Activated T-cell treated with anti-CD3 and anti-CD28 coated beads, Interleukin-2, amount 50 U/mL, for 72 hours (primary cell): ENCODE measurements around the gene PROM1. TPM values are rescaled to one million over a fixed set of nuclear protein-coding genes. Genes with fewer than 3 reads are reported as not detected.

Experiments
- ATAC-seq, 2 donors: fragments of 150-1000 bp; cut with Tn5 transposase; replicated peaks in 1 of 2; 2 replicates each; pipeline ENCODE4 v1.10.0; 2021; ENCODE audit warnings: moderate library complexity in 2 of 2, mild to moderate bottlenecking in 1 of 2
- DNase-seq, 2 donors: peaks; one replicate each; pipeline ENCODE4 v3.0.0; 2021 to 2022; ENCODE audit warnings: mixed read lengths in 1 of 2
- H3K27ac Mint-ChIP-seq: one replicate; pipeline ENCODE4 v1.8.0; 2022; ENCODE audit warnings: mild to moderate bottlenecking, moderate library complexity, mixed read lengths
- H3K27me3 Mint-ChIP-seq: one replicate; pipeline ENCODE4 v1.8.0; 2022; ENCODE audit warnings: low read depth, mixed read lengths
- H3K36me3 Mint-ChIP-seq, 2 donors: one replicate each; pipeline ENCODE4 v1.8.0; 2022; ENCODE audit warnings: mixed read lengths in 2 of 2, mild to moderate bottlenecking in 1 of 2; ENCODE audit not compliant: insufficient read depth in 2 of 2
- H3K4me1 Mint-ChIP-seq: one replicate; pipeline ENCODE4 v1.8.0; 2022; ENCODE audit warnings: low read depth, mixed read lengths
- H3K4me3 Mint-ChIP-seq, 2 donors: one replicate each; pipeline ENCODE4 v1.8.0; 2022; ENCODE audit warnings: mild to moderate bottlenecking in 2 of 2, mixed read lengths in 2 of 2, moderate library complexity in 2 of 2
- H3K9me3 Mint-ChIP-seq, 2 donors: one replicate each; pipeline ENCODE4 v1.8.0; 2022; ENCODE audit warnings: mixed read lengths in 2 of 2
- total RNA-seq, 2 donors: library from RNA; stranded (reverse); gene quantifications; one replicate each; pipeline ENCODE4 v1.2.3, GENCODE V29; 2022

The PROM1 gene, protein sequence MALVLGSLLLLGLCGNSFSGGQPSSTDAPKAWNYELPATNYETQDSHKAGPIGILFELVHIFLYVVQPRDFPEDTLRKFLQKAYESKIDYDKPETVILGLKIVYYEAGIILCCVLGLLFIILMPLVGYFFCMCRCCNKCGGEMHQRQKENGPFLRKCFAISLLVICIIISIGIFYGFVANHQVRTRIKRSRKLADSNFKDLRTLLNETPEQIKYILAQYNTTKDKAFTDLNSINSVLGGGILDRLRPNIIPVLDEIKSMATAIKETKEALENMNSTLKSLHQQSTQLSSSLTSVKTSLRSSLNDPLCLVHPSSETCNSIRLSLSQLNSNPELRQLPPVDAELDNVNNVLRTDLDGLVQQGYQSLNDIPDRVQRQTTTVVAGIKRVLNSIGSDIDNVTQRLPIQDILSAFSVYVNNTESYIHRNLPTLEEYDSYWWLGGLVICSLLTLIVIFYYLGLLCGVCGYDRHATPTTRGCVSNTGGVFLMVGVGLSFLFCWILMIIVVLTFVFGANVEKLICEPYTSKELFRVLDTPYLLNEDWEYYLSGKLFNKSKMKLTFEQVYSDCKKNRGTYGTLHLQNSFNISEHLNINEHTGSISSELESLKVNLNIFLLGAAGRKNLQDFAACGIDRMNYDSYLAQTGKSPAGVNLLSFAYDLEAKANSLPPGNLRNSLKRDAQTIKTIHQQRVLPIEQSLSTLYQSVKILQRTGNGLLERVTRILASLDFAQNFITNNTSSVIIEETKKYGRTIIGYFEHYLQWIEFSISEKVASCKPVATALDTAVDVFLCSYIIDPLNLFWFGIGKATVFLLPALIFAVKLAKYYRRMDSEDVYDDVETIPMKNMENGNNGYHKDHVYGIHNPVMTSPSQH
- total RNA-seq: 1 to 10 TPM in 1 of 2 donors, under 1 TPM in 1; 0.22 to 1.6 TPM

DNA sequence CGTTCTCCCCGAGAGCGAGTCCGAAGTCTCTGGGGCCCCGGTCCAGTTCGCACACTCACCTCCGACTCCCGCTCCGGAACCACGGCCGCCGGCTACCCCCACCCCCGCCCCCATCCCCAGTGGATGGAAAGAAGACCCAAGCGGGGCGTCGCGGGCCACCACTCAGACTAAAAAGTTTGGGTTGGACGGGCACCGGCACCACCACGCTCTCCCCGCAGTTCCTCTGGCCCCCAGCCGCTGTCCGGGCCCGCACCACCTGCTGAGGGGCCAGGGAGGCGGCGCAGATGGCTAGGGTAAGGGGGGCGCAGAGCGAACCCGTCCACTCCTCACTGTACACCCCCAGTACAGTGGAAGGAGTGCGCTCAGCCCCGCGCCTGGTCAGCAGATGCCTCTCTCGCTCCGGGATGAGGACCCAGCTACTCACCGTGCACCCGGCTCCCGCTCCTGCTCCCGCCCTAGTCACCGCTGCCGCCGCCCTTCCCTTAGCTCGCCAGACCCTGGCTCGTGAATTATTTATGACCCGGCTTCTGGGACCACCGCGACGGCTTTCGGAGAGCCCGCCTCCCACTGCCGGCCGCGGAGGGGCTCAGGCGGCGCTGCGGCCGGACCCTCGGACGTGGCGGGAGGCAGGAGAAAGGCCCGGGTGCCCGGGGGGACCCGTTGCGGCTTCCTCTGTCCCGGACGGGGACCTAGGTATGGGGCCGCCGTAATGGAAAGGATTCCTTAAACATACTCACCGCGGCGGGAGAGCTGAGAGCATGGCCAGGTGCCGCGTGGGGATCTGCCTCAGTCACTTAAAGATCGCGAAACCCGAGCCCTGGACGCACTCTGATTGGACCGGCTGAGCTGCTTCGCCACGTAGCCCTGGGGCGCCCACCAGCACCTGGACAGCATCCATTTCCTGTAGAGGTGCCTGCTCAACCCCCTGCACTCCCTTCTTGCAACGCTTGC, at the start of gene PROM1:
TSS of gene PROM1 (minus strand) at position 783 of the 951 bp plus-strand sequence. CDS start 8,117 bp downstream, outside the sequence.
- peaks cover 65% of the 10 kb centered on the region for H3K27me3 Mint-ChIP-seq
- ATAC-seq (peak; percentile 21 to 38), DNase-seq (peak in 1 of 2 donors; percentile 18)
- H3K4me1 Mint-ChIP-seq: peaks cover 27% of the 10 kb centered on the region
- H3K4me3 Mint-ChIP-seq: peak within 1 kb of the TSS; percentile 81 to 88
- peaks cover 0 to 5% of the 10 kb centered on the region in 2 donors for H3K9me3 Mint-ChIP-seq
- no peak within 1 kb of the TSS for H3K27ac Mint-ChIP-seq
- peaks cover 4 to 13% of the 10 kb centered on the region in 2 donors for H3K36me3 Mint-ChIP-seq

DNA sequence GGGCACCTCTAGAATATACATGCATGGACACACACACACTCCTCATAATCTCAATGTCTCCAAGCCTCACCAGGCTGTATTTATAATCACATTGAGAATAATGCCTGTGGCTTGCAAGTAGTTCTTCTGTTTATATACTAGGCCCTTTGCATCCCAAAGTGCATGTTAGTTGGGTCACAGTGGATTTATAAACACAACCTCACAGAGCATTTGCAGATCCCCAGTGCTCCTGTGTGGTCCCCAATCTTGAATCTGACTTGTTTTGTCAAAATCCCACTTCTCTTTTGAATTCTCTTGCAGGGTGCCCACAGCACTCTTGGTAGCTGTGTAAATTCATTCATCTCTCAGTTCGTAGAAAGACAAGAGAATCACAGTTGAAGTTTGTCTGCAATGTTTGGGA, 49.6 kb upstream of the PROM1 start:
- ATAC-seq (no peak), DNase-seq (no peak)
- Mint-ChIP-seq H3K9me3 (peaks cover 0 to 11% of the 10 kb centered on the region in 2 donors), H3K36me3 (peaks cover 0 to 2% of the 10 kb centered on the region in 2 donors), H3K27me3 (no peaks in the 10 kb centered on the region), H3K27ac (no peak overlapping the region), H3K4me3 (no peak overlapping the region), H3K4me1 (no peaks in the 10 kb centered on the region)

DNA sequence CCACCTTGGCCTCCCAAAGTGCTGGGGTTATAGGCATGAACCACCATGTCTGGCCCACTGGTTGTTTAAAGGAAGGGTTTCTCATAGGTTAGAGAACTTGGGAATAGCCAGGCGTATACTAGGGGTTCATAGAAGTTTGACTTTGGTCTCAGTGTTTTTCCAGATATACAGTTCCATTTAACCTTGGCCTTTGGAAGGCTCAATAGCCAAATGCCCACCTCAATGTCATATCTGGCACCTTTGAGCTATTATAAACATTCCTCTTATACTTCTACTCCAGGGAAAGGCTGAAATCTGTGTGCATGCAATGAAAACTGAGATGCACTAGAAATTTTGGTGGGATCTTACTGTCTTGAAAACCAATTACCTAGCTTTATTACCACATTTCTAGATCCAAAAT, 47.5 kb upstream of the PROM1 start:
- Mint-ChIP-seq H3K9me3 (peaks cover 0 to 11% of the 10 kb centered on the region in 2 donors), H3K4me1 (no peaks in the 10 kb centered on the region), H3K36me3 (peaks cover 0 to 2% of the 10 kb centered on the region in 2 donors), H3K4me3 (no peak overlapping the region), H3K27ac (no peak overlapping the region), H3K27me3 (no peaks in the 10 kb centered on the region)
- no peak for ATAC-seq
- DNase-seq: no peak

DNA sequence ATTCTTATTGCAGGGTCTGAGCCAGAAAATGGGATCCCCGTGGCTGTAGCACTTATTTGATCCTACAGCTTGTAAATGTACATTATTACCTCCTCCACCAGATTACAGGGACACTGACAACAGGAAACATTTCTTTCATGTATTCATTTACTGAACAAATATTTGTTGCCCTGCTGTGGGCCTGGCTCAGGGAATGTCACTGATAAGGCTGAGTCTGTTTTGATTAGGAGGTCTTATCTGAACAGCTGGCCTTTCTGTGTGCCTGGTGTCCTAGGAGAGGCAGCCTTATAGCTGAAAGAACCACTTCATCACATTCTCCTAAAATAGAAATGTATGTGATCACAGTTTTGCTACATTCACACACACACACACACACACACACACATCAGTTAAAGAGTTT, 45.5 kb upstream of the PROM1 start:
- H3K27me3 Mint-ChIP-seq: no peaks in the 10 kb centered on the region
- no peak for DNase-seq
- ATAC-seq: no peak
- H3K4me1 Mint-ChIP-seq: peaks cover 4% of the 10 kb centered on the region
- no peaks in the 10 kb centered on the region for H3K36me3 Mint-ChIP-seq
- H3K9me3 Mint-ChIP-seq: peaks cover 0 to 9% of the 10 kb centered on the region in 2 donors
- no peak overlapping the region for H3K27ac Mint-ChIP-seq
- no peak overlapping the region for H3K4me3 Mint-ChIP-seq

DNA sequence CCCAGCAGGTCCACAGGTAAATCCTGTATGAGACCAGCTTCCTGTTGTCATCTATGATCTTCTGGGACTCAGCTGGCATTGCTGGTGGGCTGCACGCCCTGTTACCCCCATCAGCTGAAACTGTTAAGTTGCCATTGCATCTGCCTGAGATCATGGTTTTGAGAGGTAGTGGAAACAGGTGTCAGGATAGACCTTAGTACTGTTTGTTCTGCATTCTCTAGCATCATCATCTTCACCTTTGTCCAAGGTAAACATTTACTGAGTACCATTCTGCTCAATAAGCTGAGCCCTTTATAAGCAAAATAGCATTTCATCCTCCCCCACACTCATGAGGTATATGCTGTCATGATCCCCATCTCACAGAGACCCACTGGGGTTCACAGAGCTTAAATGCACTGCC, 42.9 kb upstream of the PROM1 start:
- Mint-ChIP-seq H3K27ac (no peak overlapping the region), H3K4me1 (peaks cover 28% of the 10 kb centered on the region), H3K9me3 (peaks cover 0 to 2% of the 10 kb centered on the region in 2 donors), H3K27me3 (no peaks in the 10 kb centered on the region), H3K36me3 (no peaks in the 10 kb centered on the region), H3K4me3 (no peak overlapping the region)
- ATAC-seq (no peak), DNase-seq (no peak)

DNA sequence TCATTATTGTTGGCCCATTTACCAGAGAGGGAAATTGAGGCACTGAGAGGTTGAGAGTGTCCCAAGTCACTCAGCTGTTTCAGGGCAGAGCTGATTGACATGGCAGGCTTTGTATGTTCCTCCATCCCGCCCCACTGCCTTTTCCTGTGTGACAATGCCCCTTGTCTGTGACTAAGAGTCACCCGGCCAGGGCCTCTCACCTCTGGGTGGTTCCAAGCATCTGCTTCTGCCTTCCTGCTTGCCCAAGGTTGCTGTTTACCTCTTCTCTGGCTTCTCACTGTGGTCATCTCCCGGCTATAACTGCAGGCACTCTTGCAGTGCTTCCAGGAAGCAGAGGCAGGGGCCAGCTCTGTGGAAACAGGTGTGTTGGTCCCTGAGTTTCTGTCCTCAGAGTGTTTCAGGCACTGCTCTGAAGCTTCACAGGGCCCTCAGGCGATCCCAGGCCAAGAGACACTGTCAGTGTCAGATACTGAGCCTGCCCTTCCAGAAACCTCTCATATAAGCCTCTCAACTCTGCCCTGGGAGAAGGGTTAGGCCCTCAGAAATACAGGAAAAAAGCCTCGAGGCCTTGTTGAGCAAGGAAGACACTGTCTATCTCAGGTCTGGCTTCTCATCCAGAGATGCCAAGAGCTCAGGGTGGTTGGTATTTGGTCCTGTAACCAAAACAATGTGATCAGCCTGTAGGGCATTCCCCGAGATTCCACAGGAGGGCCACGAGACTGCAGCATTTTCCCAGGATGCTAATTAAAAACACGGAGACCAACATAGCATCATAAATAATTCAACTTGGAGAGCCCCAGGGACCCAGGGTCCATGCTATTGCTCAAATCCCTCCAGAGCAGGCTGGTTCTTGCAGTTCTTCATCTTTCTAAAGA, 42.0 kb upstream of the PROM1 start:
- Mint-ChIP-seq H3K4me3 (no peak overlapping the region), H3K4me1 (peaks cover 28% of the 10 kb centered on the region), H3K36me3 (peaks cover 0 to 2% of the 10 kb centered on the region in 2 donors), H3K27ac (no peak overlapping the region), H3K27me3 (no peaks in the 10 kb centered on the region), H3K9me3 (peaks cover 0 to 2% of the 10 kb centered on the region in 2 donors)
- no peak for ATAC-seq
- DNase-seq: no peak

DNA sequence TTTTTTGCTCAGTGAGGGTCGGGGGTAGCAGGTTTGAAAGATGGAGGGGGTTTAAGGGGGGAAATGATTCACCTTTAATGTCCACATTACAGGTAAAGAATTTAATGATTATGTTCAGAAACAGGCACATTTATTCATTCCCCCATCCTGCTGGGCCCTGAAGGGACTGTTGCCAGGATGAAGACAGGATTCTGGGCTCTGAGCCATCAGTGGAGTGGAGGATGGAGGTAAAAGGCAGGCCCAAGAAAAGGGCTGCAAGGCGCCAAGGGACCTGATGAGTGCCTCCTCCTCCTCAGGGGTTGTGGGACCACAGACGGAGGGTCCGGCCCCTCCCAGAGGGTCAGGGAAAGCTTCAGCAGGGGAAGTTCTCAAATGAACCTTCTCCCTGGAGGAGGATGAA, 40.4 kb upstream of the PROM1 start:
- Mint-ChIP-seq H3K4me1 (peaks cover 28% of the 10 kb centered on the region), H3K36me3 (peaks cover 0 to 2% of the 10 kb centered on the region in 2 donors), H3K4me3 (no peak overlapping the region), H3K27ac (no peak overlapping the region), H3K27me3 (no peaks in the 10 kb centered on the region), H3K9me3 (peaks cover 0 to 2% of the 10 kb centered on the region in 2 donors)
- DNase-seq: no peak
- no peak for ATAC-seq

DNA sequence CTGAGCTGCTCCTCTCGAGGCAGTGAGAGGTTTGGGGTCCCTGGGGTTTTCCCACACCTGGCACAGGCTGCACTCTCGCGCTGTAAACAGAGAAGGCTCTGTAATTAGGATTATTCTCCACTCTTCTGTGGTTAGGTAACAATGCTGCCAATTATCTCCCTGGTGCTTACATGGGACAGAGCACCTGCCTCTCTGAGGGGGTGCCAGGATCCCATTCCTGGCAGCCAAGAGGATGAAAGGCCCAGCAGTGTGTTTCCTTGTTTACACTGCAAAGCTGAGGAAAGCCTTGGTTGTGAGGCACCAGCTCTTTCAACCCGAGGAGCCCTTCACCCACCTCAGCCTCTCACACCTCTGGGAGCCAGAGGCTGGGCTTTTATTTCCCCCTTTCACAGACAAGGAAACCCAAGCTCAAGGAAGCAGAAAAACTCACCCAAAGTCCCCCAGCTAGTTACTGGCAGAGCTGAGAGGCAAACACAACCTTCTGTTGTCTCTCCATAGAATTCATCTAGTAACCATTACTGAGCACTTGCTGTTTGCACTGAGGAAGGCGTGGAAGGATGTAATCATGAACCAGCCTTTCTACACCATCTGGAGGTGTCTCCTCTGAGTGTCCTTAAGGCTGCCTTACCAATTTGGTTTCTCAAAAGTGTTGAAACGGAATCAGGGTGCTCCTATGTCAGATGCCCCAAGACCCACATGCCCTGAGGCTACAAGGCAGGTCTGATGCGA, 39.7 kb upstream of the PROM1 start:
- ATAC-seq (peak; percentile 7 to 21), DNase-seq (no peak)
- Mint-ChIP-seq H3K27me3 (no peaks in the 10 kb centered on the region), H3K36me3 (peaks cover 0 to 2% of the 10 kb centered on the region in 2 donors), H3K9me3 (peaks cover 0 to 2% of the 10 kb centered on the region in 2 donors), H3K27ac (no peak overlapping the region), H3K4me1 (peaks cover 28% of the 10 kb centered on the region), H3K4me3 (no peak overlapping the region)

DNA sequence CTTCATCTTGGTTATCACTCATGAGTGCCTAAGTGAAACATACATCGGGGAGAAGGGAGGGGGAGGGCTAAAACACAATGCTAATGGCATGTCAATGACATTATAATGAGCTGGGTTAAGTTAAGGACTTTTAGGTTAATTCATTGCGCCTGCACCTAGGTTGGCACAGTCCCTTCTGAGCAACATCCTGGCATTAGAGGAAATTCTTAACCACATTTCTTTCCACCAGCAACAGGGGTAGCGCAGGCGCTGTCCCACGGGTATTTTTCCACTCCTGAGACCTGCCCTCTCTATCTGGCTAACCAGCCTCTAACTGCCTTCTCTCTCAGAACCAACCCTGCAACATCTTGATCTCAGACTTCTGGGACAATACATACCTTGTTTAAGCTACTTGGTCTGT, 39.0 kb upstream of the PROM1 start:
- Mint-ChIP-seq H3K9me3 (peaks cover 0 to 2% of the 10 kb centered on the region in 2 donors), H3K27ac (no peak overlapping the region), H3K4me3 (peak overlapping the region in 1 of 2 donors; percentile 14), H3K27me3 (no peaks in the 10 kb centered on the region), H3K36me3 (peaks cover 0 to 2% of the 10 kb centered on the region in 2 donors), H3K4me1 (peaks cover 28% of the 10 kb centered on the region)
- DNase-seq (peak; percentile 35 to 36), ATAC-seq (peak; percentile 82 to 84)

DNA sequence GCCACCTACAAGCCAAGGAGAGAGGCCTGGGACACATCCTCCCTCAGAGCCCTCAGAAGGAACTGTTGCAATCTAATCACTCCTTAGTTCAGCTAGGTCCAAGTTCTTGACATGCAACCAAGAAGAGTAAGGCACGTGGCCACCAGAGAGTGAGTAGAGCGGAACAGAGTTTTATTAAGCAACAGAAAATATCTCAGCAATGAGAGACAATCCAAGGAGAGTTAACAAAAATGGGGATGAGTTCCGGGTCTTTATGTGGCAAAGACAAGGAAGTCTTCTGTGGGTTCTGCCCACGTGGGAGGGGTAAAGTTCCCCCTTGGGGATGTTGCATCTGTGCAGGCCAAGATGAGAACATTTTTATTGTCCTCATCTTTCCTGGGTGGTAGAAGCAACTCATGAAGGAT, 38.5 kb upstream of the PROM1 start:
- peaks cover 0 to 2% of the 10 kb centered on the region in 2 donors for H3K36me3 Mint-ChIP-seq
- ATAC-seq (no peak), DNase-seq (no peak)
- no peak overlapping the region for H3K27ac Mint-ChIP-seq
- peaks cover 28% of the 10 kb centered on the region for H3K4me1 Mint-ChIP-seq
- H3K27me3 Mint-ChIP-seq: no peaks in the 10 kb centered on the region
- H3K4me3 Mint-ChIP-seq: peak overlapping the region in 1 of 2 donors; percentile 31
- H3K9me3 Mint-ChIP-seq: peaks cover 0 to 2% of the 10 kb centered on the region in 2 donors

DNA sequence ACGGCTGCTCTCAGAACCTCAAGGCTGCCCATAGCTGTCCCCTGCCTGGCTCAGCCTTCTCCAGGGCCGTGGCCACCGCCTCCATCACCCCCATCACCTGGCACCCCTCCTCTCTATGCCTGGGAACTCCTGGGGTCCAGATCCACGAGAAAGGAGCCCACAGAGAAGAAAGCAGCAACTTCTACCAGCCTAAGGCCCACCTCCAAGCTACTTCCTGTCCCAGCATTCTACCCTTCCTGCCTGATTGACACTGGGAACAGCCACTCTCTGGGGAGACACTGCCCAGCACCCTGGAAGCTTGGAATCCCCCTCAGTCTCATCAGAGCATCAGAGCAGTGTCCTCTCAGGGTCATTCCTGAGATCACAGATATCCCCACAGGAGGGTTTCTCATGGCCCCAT, 36.9 kb upstream of the PROM1 start:
- peaks cover 25% of the 10 kb centered on the region for H3K4me1 Mint-ChIP-seq
- ATAC-seq (no peak), DNase-seq (no peak)
- H3K27me3 Mint-ChIP-seq: no peaks in the 10 kb centered on the region
- H3K9me3 Mint-ChIP-seq: peaks cover 0 to 2% of the 10 kb centered on the region in 2 donors
- no peak overlapping the region for H3K27ac Mint-ChIP-seq
- H3K4me3 Mint-ChIP-seq: no peak overlapping the region
- peaks cover 0 to 2% of the 10 kb centered on the region in 2 donors for H3K36me3 Mint-ChIP-seq
